Small intestine (tissue), 7 donors: ENCODE data around the gene FBXL17. TPM values are rescaled to one million over a fixed set of nuclear protein-coding genes. Genes with fewer than 3 reads are reported as not detected.

Experiments used
- DNase-seq, 2 donors: peaks; one replicate each; pipeline versions ENCODE4 v3.0.0 to v3.0.0-alpha.2; 2013
- FAIRE-seq: peaks from 2 replicates; lab custom pipeline; 2012; peaks lifted over from hg19 to GRCh38; lab: Jason Lieb, UNC
- H3K27ac ChIP-seq, 3 donors: one replicate each; pipeline ENCODE4 v1.5.1; 2013; ENCODE audit warnings: low read length in 2 of 3, mild to moderate bottlenecking in 2 of 3, control low read depth in 1 of 3, inconsistent platforms in 1 of 3, low read depth in 1 of 3, moderate library complexity in 1 of 3
- H3K27me3 ChIP-seq, 3 donors: one replicate each; pipeline ENCODE4 v1.6.1; 2013; ENCODE audit warnings: low read length in 3 of 3, inconsistent platforms in 1 of 3; ENCODE audit not compliant: control insufficient read depth in 3 of 3, insufficient read depth in 3 of 3
- H3K36me3 ChIP-seq, 3 donors: one replicate each; pipeline ENCODE4 v1.6.1; 2013; ENCODE audit warnings: low read length in 3 of 3, inconsistent platforms in 1 of 3, low read depth in 1 of 3, mild to moderate bottlenecking in 1 of 3, moderate library complexity in 1 of 3; ENCODE audit not compliant: control insufficient read depth in 3 of 3, insufficient read depth in 2 of 3
- H3K4me1 ChIP-seq, 3 donors: one replicate each; pipeline ENCODE4 v1.6.1; 2013; ENCODE audit warnings: low read length in 2 of 3, inconsistent platforms in 1 of 3, low read depth in 1 of 3, mild to moderate bottlenecking in 1 of 3, moderate library complexity in 1 of 3; ENCODE audit not compliant: control insufficient read depth in 3 of 3, insufficient read depth in 2 of 3
- H3K4me3 ChIP-seq, 3 donors: one replicate each; pipeline ENCODE4 v1.5.1; 2013; ENCODE audit warnings: low read length in 3 of 3, control low read depth in 1 of 3, inconsistent platforms in 1 of 3, low read depth in 1 of 3, mild to moderate bottlenecking in 1 of 3, moderate library complexity in 1 of 3
- H3K9me3 ChIP-seq, 2 donors: one replicate each; pipeline ENCODE4 v1.6.1; 2013; ENCODE audit warnings: low read depth in 1 of 2, low read length in 1 of 2; ENCODE audit not compliant: control insufficient read depth in 2 of 2, insufficient read depth in 1 of 2
- WGBS, 3 donors: extraction: QIAGEN DNeasy Blood & Tissue Kit; methylation state at CpG; one replicate each; pipeline ENCODE4 v1.1.7; 2013; 5-methylcytosine and 5-hydroxymethylcytosine counted together
- polyA plus RNA-seq, 4 donors: library from polyadenylated mRNA; stranded (reverse) in 3 of 4; unstranded in 1 of 4; fragments of 200-250 nt in 3 of 4; fragments of 120-200 nt in 1 of 4; gene quantifications; one replicate each; pipeline versions ENCODE4 v1.2.1 to v1.2.3, GENCODE V29; 2013
- donor health status: healthy with polysubstance abuse.
- donor health status: control.
- donor health status: control.
- donor health status: Bipolar disorder and iron deficiency.
- donor health status: healthy.

FBXL17 gene
- polyA plus RNA-seq, 4 donors, result 5.4 to 20.6 (median 8.3) TPM

DNA sequence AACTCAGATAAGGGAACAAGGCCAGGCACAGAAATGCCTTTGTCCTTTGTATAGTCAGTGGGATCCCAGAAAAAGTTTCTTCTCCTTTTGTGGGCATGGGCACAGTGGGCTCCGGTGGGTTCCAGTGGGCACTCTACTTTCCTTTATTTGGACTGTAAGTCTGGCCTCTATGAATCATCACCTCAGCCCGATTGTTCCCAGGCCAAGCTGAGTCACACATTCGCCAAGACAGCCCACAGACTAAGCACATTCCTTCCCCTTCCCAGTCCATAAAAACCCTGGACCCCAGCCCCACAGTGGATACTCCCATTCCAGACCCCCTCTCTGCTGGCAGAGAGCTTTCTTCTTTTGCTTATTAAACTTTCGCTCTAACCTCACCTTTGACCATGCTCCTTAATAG lies 165.0 kb downstream of the FBXL17 start:
- peaks cover 0 to 8% (median 2%) of the 10 kb centered on the region in 3 donors for H3K36me3 ChIP-seq
- 84 to 93% (median 90%) methylated on average over 4 of the region's 4 CpGs for WGBS, 3 donors
- no peaks in the 10 kb centered on the region for H3K4me1 ChIP-seq
- FAIRE-seq (no peak), DNase-seq (no peak)
- peaks cover 0 to 11% of the 10 kb centered on the region in 2 donors for H3K9me3 ChIP-seq
- no peak overlapping the region for H3K27ac ChIP-seq
- no peaks in the 10 kb centered on the region for H3K27me3 ChIP-seq
- no peak overlapping the region for H3K4me3 ChIP-seq

- no peaks in the 10 kb centered on the region for H3K4me1 ChIP-seq
- H3K9me3 ChIP-seq, result peaks cover 0 to 11% of the 10 kb centered on the region in 2 donors
- H3K27ac ChIP-seq, result no peak overlapping the region
- FAIRE-seq (no peak), DNase-seq (no peak)
- no peak overlapping the region for H3K4me3 ChIP-seq
- H3K27me3 ChIP-seq, result no peaks in the 10 kb centered on the region
- H3K36me3 ChIP-seq, result peaks cover 0 to 8% (median 2%) of the 10 kb centered on the region in 3 donors
These were observed 167.0 kb downstream of the FBXL17 start for GRCh38 chr5:108214857-108215256.

DNA sequence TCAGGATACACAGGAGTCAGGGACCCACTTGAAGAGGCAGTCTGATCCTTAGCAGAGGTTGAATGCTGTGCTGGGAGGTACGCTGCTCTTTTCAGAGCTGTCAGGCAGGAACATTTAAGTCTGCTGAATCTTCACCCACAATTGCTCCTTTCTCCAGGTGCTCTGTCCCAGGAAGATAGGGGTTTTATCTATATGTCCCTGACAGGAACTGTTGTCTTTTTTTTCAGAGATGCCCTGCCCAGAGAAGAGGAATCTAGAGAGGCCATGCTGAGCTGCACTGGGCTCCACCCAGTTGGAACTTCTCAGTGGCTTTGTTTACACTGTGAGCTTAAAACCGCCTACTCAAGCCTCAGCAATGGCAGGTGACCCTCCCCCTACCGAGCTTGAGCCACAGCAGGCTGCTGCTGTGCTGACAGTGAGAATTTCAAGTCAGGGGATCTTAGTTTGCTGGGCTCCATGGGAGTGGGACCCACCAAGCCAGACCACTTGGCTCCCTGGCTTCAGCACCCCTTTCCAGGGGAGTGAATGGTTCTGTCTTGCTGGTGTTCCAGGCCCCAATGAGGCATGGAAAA lies 169.0 kb downstream of the FBXL17 start:
- Histone ChIP-seq H3K27me3 (no peaks in the 10 kb centered on the region), H3K27ac (no peak overlapping the region), H3K4me3 (no peak overlapping the region), H3K4me1 (no peaks in the 10 kb centered on the region), H3K36me3 (peaks cover 0 to 8% (median 2%) of the 10 kb centered on the region in 3 donors), H3K9me3 (peaks cover 0 to 11% of the 10 kb centered on the region in 2 donors)
- DNase-seq (no peak), FAIRE-seq (no peak)
- 72 to 94% (median 86%) methylated on average over 3 of the region's 3 CpGs for WGBS, 3 donors

- no peaks in the 10 kb centered on the region for H3K36me3 ChIP-seq
- H3K27me3 ChIP-seq, result no peaks in the 10 kb centered on the region
- no peak overlapping the region for H3K4me3 ChIP-seq
- no peak for DNase-seq
- 88 to 99% (median 90%) methylated on average over 2 of the region's 2 CpGs for WGBS, 3 donors
- no peaks in the 10 kb centered on the region for H3K9me3 ChIP-seq
- no peak for FAIRE-seq
- no peak overlapping the region for H3K27ac ChIP-seq
- no peaks in the 10 kb centered on the region for H3K4me1 ChIP-seq
These were observed 175.2 kb downstream of the FBXL17 start for GRCh38 chr5:108206707-108207106.

GRCh38 chr5:108201721-108202120 lies 180.2 kb downstream of the FBXL17 start:
- DNase-seq, result no peak
- Histone ChIP-seq H3K4me1 (no peaks in the 10 kb centered on the region), H3K27ac (no peak overlapping the region), H3K27me3 (no peaks in the 10 kb centered on the region), H3K36me3 (no peaks in the 10 kb centered on the region), H3K4me3 (no peak overlapping the region), H3K9me3 (no peaks in the 10 kb centered on the region)
- no peak for FAIRE-seq

DNA sequence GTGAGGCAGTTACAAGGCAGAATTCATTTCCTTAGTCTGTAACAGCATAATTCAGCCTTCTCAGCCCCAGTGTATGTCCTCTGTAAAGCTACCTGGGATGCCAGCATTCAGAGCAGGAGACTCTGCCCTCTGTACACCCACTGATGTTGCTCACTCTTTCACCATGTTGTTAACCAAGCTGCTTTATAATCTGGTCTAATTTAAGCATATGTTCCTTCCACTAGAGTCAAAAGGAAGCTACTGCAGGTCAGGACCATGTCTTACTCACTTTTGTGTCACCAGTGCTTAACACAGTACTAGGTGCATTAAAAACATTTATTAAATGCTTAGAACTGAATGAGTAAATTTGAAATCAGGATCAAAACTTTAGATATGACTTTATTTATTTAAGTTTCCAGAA lies 185.6 kb downstream of the FBXL17 start:
- no peaks in the 10 kb centered on the region for H3K9me3 ChIP-seq
- H3K27ac ChIP-seq, result no peak overlapping the region
- no peak for FAIRE-seq
- H3K4me3 ChIP-seq, result no peak overlapping the region
- no peaks in the 10 kb centered on the region for H3K4me1 ChIP-seq
- DNase-seq, result no peak
- no peaks in the 10 kb centered on the region for H3K36me3 ChIP-seq
- H3K27me3 ChIP-seq, result no peaks in the 10 kb centered on the region

DNA sequence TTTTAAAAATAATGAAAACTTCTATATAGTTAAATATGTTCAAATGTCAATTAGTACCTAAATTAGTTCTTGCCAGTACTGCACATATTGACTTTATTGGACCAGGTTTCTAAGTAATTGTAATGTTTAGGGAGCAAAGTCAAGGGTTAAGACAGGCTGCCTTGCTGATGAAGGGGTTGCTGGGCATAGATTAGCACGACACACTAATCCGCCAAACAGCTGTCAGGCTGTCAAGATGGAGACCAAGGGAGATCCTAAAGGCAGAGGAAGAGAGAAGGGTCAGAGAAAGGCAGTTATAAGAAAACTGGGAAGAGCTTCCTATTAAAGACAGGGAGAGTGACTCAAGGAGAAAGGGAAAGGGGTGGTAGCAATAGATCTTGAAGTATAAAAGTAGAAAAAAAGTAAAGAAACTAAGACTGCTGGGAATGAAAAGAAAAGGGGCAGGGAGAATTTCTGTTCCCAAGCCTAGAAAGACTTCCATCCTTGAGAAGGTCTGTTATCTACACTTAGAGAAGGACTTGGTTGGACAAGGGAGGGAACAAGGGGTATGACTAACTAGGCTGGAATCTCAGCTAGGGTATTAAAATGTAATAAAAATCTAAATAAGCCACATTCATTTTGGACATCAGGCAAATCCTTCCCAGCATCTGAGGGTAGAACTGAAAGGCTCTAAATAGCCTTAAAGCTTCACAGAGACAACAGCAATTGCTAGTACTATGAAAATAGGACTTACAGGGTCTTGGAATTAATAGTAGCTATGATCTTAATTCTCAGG lies 188.7 kb downstream of the FBXL17 start:
- no peaks in the 10 kb centered on the region for H3K4me1 ChIP-seq
- no peak overlapping the region for H3K4me3 ChIP-seq
- H3K27me3 ChIP-seq, result no peaks in the 10 kb centered on the region
- H3K9me3 ChIP-seq, result no peaks in the 10 kb centered on the region
- 88 to 92% (median 91%) methylated on average over 2 of the region's 2 CpGs for WGBS, 3 donors
- DNase-seq (no peak), FAIRE-seq (no peak)
- no peak overlapping the region for H3K27ac ChIP-seq
- no peaks in the 10 kb centered on the region for H3K36me3 ChIP-seq

DNA sequence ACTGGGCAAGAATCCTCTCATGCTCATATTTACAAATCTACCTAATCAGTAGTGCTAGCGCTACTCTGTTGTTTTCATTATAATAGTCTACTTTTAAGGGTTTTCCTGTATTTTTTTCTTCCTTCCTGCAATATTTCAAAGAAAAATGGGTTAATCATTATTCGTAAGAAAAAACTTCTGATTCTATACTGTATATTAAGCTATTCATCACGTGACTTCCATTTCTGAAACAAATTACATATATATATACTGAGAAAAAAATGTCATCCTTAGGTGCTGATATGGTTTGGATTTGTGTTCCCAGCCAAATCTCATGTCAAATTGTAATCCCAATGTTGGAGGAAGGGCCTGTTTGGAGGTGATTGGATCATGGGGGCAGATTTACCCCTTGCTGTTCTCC lies 197.0 kb downstream of the FBXL17 start:
- H3K4me1 ChIP-seq, result no peaks in the 10 kb centered on the region
- DNase-seq, result no peak
- peaks cover 0 to 2% (median 0%) of the 10 kb centered on the region in 3 donors for H3K36me3 ChIP-seq
- H3K27ac ChIP-seq, result no peak overlapping the region
- WGBS, 3 donors, result 81 to 97% (median 90%) methylated on average over 3 of the region's 3 CpGs
- no peak for FAIRE-seq
- H3K4me3 ChIP-seq, result no peak overlapping the region
- no peaks in the 10 kb centered on the region for H3K9me3 ChIP-seq
- no peaks in the 10 kb centered on the region for H3K27me3 ChIP-seq
